ENCODE results near the gene TRAK2. TPM values are rescaled to one million over a fixed set of nuclear protein-coding genes. Genes with fewer than 3 reads are reported as not detected.

Gene TRAK2
- total RNA-seq, 4 donors from 2014 or later, result 7.9 to 32.8 (median 13.7) TPM

- no peaks in the 10 kb centered on the region for H3K9me3 ChIP-seq
- no peak for TF ChIP-seq POLR2A (IDR thresholded peaks at IDR 0.05)
- TF ChIP-seq CTCF (IDR thresholded peaks at IDR 0.05), result no peak
- H3K27me3 ChIP-seq, result no peaks in the 10 kb centered on the region
- no peak for DNase-seq
- peaks cover 0 to 3% (median 0%) of the 10 kb centered on the region in 3 donors for H3K4me1 ChIP-seq
- H3K4me3 ChIP-seq, result no peak overlapping the region
- intact Hi-C loops (cut with DNase I), result loop anchor here (10.0 kb wide), 1 partner anchor 54 kb away; no protein-coding TSS in a partner anchor
- H3K36me3 ChIP-seq, result peaks cover 0 to 69% (median 19%) of the 10 kb centered on the region in 3 donors
- H3K27ac ChIP-seq, result no peak overlapping the region
These were observed 7.1 kb upstream of the TRAK2 start for GRCh38 chr2:201458381-201458780.

GRCh38 chr2:201452922-201453643 lies 1.8 kb upstream of the TRAK2 start:
- DNase-seq, result no peak
- Histone ChIP-seq H3K27ac (no peak overlapping the region), H3K27me3 (no peaks in the 10 kb centered on the region), H3K4me1 (peaks cover 15 to 43% (median 18%) of the 10 kb centered on the region in 3 donors), H3K36me3 (peaks cover 0 to 22% (median 0%) of the 10 kb centered on the region in 3 donors), H3K4me3 (peak overlapping the region in 3 of 4 donors; percentile 72 to 97 (median 75)), H3K9me3 (no peaks in the 10 kb centered on the region)
- WGBS, 2 donors, result 91% methylated on average over 6 of the region's 6 CpGs
- TF ChIP-seq POLR2A (IDR thresholded peaks at IDR 0.05), result no peak
- TF ChIP-seq CTCF (IDR thresholded peaks at IDR 0.05), result no peak
- intact Hi-C loops (cut with DNase I), result loop anchor here (10.0 kb wide), 1 partner anchor 48 kb away; no protein-coding TSS in a partner anchor

GRCh38 chr2:201452058-201452921 lies 1.0 kb upstream of the TRAK2 start:
- TF ChIP-seq CTCF (IDR thresholded peaks at IDR 0.05) (peak in 1 of 6 experiments; percentile 4), POLR2A (IDR thresholded peaks at IDR 0.05) (no peak)
- Histone ChIP-seq H3K9me3 (no peaks in the 10 kb centered on the region), H3K4me3 (peak overlapping the region; percentile 57 to 97 (median 74)), H3K36me3 (peaks cover 0 to 15% (median 0%) of the 10 kb centered on the region in 3 donors), H3K4me1 (peaks cover 23 to 51% (median 24%) of the 10 kb centered on the region in 3 donors), H3K27ac (peak overlapping the region; percentile 91 to 94 (median 92)), H3K27me3 (no peaks in the 10 kb centered on the region)
- intact Hi-C loops (cut with DNase I), result loop anchor here (10.0 kb wide), 1 partner anchor 47 kb away; no protein-coding TSS in a partner anchor
- DNase-seq, result no peak
- 13 to 32% methylated on average over 19 to 39 of the region's 49 CpGs for WGBS, 2 donors

- H3K4me3 ChIP-seq, result peak overlapping the region; percentile 57 to 97 (median 74)
- no peaks in the 10 kb centered on the region for H3K27me3 ChIP-seq
- DNase-seq, result no peak
- H3K36me3 ChIP-seq, result peaks cover 0 to 9% (median 0%) of the 10 kb centered on the region in 3 donors
- H3K9me3 ChIP-seq, result no peaks in the 10 kb centered on the region
- H3K27ac ChIP-seq, result peak overlapping the region; percentile 91 to 94 (median 92)
- TF ChIP-seq POLR2A (IDR thresholded peaks at IDR 0.05) (no peak), CTCF (IDR thresholded peaks at IDR 0.05) (no peak)
- H3K4me1 ChIP-seq, result peaks cover 24 to 65% (median 24%) of the 10 kb centered on the region in 3 donors
- WGBS, 2 donors, result 0 to 3% methylated on average over 9 to 16 of the region's 20 CpGs
- intact Hi-C loops (cut with DNase I), result loop anchor here (10.0 kb wide), 1 partner anchor 46 kb away; no protein-coding TSS in a partner anchor
These were observed 335 bp downstream of the TRAK2 start for GRCh38 chr2:201450954-201451291.

Measured in esophagus squamous epithelium (tissue), 5 donors.